GM18517 (cell line): Measurements from ENCODE around the gene RD3L.

Experiments used
- ATAC-seq: cut with Tn5 transposase; IDR thresholded peaks from one replicate; pipeline ENCODE4 v1.9.1; 2021; ENCODE audit warnings: mild to moderate bottlenecking, moderate library complexity; ENCODE audit not compliant: unreplicated experiment

Gene RD3L

GRCh38 chr14:103897075-103897947, 45.0 kb downstream of the RD3L start:
- no peak for ATAC-seq

GRCh38 chr14:103896578-103896977, 45.8 kb downstream of the RD3L start:
- ATAC-seq = no peak

DNA sequence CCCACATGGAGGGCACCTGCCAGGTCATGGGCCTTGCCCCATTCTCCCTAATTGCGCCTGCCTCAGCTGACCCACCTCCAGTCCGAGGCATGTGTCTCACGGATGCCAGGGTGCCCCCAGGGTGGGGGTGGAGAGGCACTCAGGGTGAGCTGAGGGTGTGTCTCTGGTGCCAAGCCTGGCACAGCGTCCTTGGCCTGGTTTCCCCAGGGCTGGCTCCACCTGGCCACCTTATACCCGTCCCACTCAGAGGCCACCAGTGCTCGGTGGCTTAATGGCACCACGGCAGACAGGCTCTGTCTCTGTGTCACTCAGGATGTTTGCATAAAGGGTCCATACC, 47.6 kb downstream of the RD3L start:
- ATAC-seq = no peak

DNA sequence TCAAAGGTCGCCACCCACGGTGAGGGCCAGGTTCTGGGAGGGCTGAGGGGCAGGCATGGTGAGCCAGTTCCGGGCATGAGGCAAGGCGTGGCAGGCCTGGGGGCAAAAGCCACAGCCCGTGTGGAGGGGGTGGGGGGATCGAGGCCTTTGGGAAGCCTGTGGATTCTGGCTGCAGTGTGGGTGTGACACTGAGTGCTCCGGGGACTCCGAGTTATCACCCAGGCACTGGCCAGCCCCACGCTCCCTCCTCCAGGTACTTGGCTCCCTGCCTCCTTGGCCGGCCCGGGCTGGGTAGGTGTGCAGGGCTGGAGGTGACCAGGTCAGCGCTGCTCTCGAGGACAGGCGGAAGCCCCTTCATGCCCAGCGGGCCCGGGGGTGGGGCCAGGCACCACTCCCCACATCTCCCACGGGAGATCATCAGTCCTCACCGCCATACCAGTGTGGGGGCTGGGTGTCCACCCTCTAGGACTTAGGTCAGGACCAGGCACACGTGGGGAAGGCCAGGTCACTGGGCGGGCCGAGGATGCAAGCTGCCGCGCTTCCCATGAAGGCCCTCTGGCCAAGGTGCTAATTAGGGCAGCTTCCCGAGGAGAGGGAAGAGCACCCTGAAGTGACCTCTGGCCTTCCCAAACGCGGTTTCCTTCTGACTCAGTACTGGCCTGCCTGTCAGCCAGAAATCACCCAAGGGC, 48.2 kb downstream of the RD3L start:
- no peak for ATAC-seq

- ATAC-seq = no peak
These were observed 50.1 kb downstream of the RD3L start for GRCh38 chr14:103892247-103892646.

- no peak for ATAC-seq
These were observed 50.6 kb downstream of the RD3L start for GRCh38 chr14:103891667-103892215.

DNA sequence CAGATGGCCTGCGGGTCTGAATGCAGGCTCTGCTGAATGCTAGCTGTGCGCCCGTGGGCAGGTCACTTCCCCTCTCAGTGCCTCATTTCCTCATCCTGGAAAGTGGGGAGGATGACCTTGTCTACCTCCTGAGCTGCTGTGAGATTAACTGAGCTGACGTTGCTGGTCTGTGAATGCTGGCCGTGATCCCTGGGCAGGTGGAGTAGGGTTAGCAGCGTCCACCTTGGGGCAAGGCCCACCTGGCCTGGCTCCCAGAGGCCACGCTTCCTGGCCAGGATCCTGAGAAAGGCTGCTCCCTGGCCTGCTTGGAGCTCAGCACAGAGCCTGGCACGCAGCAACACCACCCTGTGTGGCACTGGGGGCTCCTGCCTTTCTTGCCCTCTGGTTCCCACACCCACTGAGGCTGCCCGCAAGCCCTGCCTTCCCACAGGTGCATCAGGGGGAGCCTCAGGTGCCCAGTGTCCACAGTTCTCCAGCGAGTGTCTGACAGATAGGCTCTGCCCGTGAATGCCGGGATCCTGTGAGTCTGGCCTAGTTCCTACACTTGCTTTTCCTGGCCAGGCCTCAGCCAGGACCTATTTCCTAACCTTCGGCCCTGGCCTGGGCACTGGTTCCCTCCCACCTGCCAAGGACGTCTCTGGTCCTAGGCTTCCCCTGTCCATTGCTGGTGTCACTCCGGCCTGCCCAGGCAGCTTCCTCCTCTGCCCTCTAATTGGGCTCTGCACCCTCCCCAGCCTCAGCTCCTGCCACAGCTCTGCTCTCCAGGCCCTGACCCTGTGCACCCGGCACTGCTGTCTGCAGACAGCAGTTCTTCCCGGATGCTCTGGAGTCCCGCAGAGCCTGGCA, 51.3 kb downstream of the RD3L start:
- ATAC-seq = no peak
